Epithelial cell of esophagus (primary cell): ENCODE results near the gene HSBP1L1.
A peak's percentile ranks its signal among the peaks of the same experiment; 100 is the strongest.
"Not testable (repeated sequence)": the region's sequence is repeated elsewhere in the genome, so short reads cannot be mapped to it uniquely, and the experiment has no call there.

ENCODE experiments used
- DNase-seq: peaks from one replicate; pipeline ENCODE4 v3.0.0; 2010; ENCODE audit warnings: low read depth
- H3K4me3 ChIP-seq: 2 replicates; pipeline ENCODE4 v1.5.1; 2011; ENCODE audit warnings: mild to moderate bottlenecking, low read length, control low read depth
- CTCF ChIP-seq: IDR thresholded peaks from 2 replicates; pipeline ENCODE4 v1.5.1; 2011; ENCODE audit warnings: low read depth, mild to moderate bottlenecking, low read length, control low read depth, inconsistent platforms; ENCODE audit not compliant: insufficient read depth; ENCODE audit errors: missing control alignments

HSBP1L1 gene

GRCh38 chr18:79956276-79956675 is 8.2 kb upstream of the HSBP1L1 start:
- no peak overlapping the region for H3K4me3 ChIP-seq
- no peak for TF ChIP-seq CTCF
- DNase-seq = no peak

GRCh38 chr18:79958981-79959380 is 5.5 kb upstream of the HSBP1L1 start:
- no peak for TF ChIP-seq CTCF
- H3K4me3 ChIP-seq = no peak overlapping the region
- no peak for DNase-seq

- peak; percentile 31 for TF ChIP-seq CTCF
- DNase-seq = peak; percentile 87
- not testable (repeated sequence) for H3K4me3 ChIP-seq
Measured at GRCh38 chr18:79960161-79960801, 4.2 kb upstream of the HSBP1L1 start.

- TF ChIP-seq CTCF = no peak
- no peak overlapping the region for H3K4me3 ChIP-seq
Measured at GRCh38 chr18:79960921-79961526, 3.4 kb upstream of the HSBP1L1 start.

GRCh38 chr18:79961527-79962291 is 2.7 kb upstream of the HSBP1L1 start:
- no peak overlapping the region for H3K4me3 ChIP-seq
- DNase-seq = peak; percentile 46
- no peak for TF ChIP-seq CTCF

More at GRCh38 chr18:79960921-79961526, 3.4 kb upstream of the HSBP1L1 start:
- DNase-seq = no peak

GRCh38 chr18:79962311-79962710 is 2.1 kb upstream of the HSBP1L1 start:
- DNase-seq = peak; percentile 83
- TF ChIP-seq CTCF = no peak
- H3K4me3 ChIP-seq = no peak overlapping the region
